ENCODE measurements around the gene IMPG2. TPM values are rescaled to one million over a fixed set of nuclear protein-coding genes. Genes with fewer than 3 reads are reported as not detected.

IMPG2 gene
- total RNA-seq, 1 donor = 0.84 TPM

DNA sequence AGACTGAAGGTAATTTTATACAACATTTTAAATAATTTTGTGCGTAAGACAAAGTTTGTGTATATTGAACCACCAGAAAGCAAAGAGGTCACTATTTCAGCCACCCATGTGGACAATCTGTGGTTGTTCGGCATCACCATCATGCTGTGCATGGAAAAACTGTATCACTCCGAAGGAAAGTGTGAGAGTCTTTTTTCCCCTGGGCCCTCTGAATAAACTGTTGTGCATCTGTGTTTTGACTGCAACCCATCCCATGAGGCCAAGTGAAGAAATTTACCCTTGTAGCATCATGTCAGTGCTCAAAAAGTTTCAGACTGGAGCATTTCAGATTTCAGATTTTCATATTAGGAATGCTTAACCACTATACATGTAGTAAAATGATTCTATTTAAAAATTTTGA lies 85.3 kb downstream of the IMPG2 start:
- Histone ChIP-seq H3K27me3 (ENCODE audit: insufficient read depth, low read length) (no peaks in the 10 kb centered on the region), H3K4me1 (ENCODE audit: insufficient read depth, low read length) (no peaks in the 10 kb centered on the region), H3K9me3 (ENCODE audit: low read depth, low read length) (no peaks in the 10 kb centered on the region), H3K4me3 (ENCODE audit: low read length) (no peak overlapping the region)

DNA sequence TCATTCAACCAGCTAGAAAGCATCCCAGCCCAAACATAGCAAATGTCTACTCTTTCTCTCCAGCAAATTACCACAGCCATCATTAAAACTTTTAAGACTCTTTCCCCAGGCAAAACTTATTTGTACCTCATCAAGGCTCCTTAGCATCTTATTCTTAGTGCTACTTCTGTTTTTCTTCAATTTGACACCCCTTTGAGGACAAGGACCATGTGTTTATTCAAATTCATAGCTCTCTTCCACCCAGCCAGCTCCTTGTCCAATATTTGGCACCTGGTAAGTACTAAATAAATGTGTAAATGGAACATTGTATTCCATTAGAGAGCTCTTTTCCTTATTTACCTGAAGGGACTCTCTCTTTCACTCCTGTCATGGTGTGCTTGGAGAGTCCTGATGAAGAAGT lies 89.8 kb downstream of the IMPG2 start:
- Histone ChIP-seq H3K9me3 (ENCODE audit: low read depth, low read length) (no peaks in the 10 kb centered on the region), H3K27me3 (ENCODE audit: insufficient read depth, low read length) (no peaks in the 10 kb centered on the region), H3K4me3 (ENCODE audit: low read length) (no peak overlapping the region), H3K4me1 (ENCODE audit: insufficient read depth, low read length) (no peaks in the 10 kb centered on the region)

DNA sequence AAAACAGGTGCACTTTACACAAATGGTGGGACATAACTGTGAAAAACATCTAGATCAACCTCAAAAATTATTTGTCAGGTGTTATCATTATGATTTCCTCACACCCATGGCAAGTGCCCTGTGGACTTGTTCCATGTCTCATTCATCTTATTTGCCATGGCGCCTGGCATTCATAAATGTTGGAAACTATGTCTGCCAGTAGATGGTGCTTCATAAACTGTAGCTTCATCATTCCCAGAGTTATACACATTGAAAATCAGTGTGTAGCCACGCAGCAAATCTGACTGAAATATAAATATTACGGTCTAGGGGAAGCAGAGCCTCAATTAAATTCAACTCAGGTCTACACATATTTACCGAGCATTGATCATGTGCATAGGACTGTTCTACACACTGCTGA lies 90.7 kb downstream of the IMPG2 start:
- Histone ChIP-seq H3K4me1 (ENCODE audit: insufficient read depth, low read length) (no peaks in the 10 kb centered on the region), H3K4me3 (ENCODE audit: low read length) (no peak overlapping the region), H3K27me3 (ENCODE audit: insufficient read depth, low read length) (no peaks in the 10 kb centered on the region), H3K9me3 (ENCODE audit: low read depth, low read length) (no peaks in the 10 kb centered on the region)

DNA sequence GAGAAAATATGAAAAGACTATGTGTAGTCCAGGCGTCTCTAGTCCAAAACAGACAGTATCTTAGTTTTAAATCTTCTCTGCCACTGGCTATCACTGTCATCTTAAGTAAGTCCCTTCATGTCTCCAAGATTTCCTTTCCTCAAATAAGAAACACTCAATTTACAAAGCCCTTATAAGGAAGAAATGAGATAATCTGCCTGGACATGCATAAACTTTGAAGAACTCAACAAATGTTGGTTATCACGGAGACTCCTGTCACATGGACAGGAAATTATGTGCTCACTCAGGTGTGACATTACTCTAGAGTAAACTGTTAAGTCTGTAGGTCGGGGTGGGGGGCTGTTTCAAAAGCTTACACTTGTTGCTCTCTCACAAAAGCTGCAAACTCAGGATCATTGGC lies 91.9 kb downstream of the IMPG2 start:
- H3K27me3 ChIP-seq (ENCODE audit: insufficient read depth, low read length) = no peaks in the 10 kb centered on the region
- H3K4me1 ChIP-seq (ENCODE audit: insufficient read depth, low read length) = no peaks in the 10 kb centered on the region
- H3K9me3 ChIP-seq (ENCODE audit: low read depth, low read length) = no peaks in the 10 kb centered on the region
- no peak overlapping the region for H3K4me3 ChIP-seq (ENCODE audit: low read length)

DNA sequence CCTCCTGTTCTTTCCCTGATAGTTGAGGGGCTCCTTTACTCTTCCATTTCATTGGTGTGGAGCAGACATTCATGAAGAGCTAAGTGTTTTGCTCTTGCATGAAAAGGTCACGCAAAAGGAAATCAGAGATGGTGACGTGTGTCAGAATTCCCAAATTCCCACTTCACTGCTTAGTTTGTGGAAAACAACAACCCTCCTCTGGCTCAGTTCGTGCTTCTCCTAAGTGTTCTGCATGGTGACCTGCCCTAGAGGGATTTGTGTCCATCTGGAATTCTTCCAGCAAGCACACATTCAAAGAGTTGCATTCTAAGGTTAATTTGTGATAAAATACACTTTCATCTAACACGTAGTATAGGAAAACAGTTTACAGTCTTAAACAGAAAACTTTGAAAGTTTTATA lies 95.6 kb downstream of the IMPG2 start:
- H3K9me3 ChIP-seq (ENCODE audit: low read depth, low read length) = no peaks in the 10 kb centered on the region
- no peaks in the 10 kb centered on the region for H3K4me1 ChIP-seq (ENCODE audit: insufficient read depth, low read length)
- H3K27me3 ChIP-seq (ENCODE audit: insufficient read depth, low read length) = no peaks in the 10 kb centered on the region
- no peak overlapping the region for H3K4me3 ChIP-seq (ENCODE audit: low read length)

DNA sequence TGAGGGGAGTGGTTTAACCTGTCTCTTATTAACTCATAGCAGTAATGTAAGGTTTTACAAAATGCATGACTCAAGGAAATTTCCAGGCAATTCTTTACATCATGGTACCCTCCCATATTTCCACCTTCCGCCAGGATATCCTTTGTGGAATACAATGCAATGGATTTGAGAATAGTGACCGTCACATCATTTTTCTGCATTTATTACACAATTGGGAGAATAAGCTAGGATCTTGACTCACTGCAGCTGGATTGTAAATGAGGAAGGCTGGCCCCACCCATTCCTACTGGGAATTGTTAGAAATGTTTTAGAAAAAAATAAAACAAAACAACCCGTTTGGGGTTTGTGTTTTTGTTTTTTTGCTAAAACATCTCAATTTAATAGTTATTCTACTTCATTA lies 97.4 kb downstream of the IMPG2 start:
- H3K9me3 ChIP-seq (ENCODE audit: low read depth, low read length) = no peaks in the 10 kb centered on the region
- no peak overlapping the region for H3K4me3 ChIP-seq (ENCODE audit: low read length)
- no peaks in the 10 kb centered on the region for H3K4me1 ChIP-seq (ENCODE audit: insufficient read depth, low read length)

DNA sequence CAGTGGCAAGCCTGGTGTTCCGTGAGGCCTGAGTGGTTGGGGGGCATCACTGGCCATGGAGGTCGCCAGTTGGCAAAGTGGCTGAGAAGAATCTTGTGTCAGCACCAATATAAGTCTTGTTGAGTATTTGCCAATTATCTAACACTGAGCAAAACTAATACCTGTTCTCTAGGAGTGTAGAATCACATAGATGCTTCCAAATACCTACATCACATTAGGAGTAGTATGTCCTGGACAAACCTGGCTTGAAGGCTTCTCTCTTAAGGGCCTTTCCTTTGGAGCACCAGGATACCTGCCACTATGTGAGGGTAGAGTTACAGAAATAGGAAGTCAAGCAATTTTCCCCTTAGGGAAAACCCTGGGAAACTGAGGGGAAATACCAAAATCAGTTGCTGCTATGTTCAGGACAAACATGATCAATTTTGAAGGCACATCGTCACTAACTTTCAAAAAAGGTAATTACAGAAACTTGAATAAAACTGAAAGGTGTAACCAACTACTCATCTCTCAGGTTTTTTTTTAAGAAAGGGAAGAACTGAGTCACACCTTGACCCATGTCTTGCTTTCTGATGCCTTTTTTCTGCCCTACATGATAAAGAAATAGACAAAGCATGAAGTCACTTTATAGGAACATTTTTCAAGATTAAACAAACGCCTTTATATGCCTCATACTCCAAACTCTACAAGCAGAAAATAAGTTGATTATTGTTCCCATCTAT lies 100.4 kb downstream of the IMPG2 start:
- no peaks in the 10 kb centered on the region for H3K9me3 ChIP-seq (ENCODE audit: low read depth, low read length)
- no peaks in the 10 kb centered on the region for H3K4me1 ChIP-seq (ENCODE audit: insufficient read depth, low read length)
- H3K27me3 ChIP-seq (ENCODE audit: insufficient read depth, low read length) = no peaks in the 10 kb centered on the region
- H3K4me3 ChIP-seq (ENCODE audit: low read length) = no peak overlapping the region

More for the DNA sequence above, 97.4 kb downstream of the IMPG2 start:
- no peaks in the 10 kb centered on the region for H3K27me3 ChIP-seq (ENCODE audit: insufficient read depth, low read length)

DNA sequence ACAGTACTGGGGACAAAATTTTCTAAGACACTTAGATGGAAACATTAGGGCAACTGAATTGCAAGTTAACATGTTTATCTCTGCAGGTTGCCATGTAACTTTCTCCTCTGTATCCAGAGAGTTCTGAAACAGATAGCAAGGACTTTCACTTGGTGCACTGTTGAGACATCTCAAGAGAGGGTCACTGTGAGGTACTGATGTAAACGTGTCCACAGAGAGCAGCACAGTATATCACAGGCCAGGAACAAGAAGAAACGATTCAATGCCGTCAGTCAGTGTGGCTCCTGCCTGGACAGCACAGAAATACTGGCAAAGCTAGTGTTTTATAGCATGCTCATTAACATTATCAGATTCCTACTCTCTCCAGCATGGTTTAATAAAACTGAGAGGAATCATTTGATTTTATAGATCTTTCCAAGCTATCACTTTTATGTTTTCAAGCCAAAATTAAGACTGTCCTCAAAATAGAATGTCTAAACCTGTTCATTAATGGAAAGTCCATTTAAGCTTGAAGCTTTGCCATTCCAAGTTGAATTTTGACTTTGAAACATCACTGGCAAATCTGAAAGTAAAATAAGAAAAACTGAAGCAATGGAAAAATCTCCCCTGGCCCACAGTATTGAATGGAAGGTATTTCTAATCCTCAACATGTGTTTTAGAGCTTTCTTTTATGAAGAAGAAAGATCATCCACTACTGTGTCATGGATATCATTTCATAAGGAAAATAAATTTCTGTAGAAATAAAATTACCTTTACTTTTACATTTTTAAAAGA lies 102.7 kb downstream of the IMPG2 start:
- Histone ChIP-seq H3K4me3 (ENCODE audit: low read length) (no peak overlapping the region), H3K9me3 (ENCODE audit: low read depth, low read length) (no peaks in the 10 kb centered on the region), H3K27me3 (ENCODE audit: insufficient read depth, low read length) (no peaks in the 10 kb centered on the region)

DNA sequence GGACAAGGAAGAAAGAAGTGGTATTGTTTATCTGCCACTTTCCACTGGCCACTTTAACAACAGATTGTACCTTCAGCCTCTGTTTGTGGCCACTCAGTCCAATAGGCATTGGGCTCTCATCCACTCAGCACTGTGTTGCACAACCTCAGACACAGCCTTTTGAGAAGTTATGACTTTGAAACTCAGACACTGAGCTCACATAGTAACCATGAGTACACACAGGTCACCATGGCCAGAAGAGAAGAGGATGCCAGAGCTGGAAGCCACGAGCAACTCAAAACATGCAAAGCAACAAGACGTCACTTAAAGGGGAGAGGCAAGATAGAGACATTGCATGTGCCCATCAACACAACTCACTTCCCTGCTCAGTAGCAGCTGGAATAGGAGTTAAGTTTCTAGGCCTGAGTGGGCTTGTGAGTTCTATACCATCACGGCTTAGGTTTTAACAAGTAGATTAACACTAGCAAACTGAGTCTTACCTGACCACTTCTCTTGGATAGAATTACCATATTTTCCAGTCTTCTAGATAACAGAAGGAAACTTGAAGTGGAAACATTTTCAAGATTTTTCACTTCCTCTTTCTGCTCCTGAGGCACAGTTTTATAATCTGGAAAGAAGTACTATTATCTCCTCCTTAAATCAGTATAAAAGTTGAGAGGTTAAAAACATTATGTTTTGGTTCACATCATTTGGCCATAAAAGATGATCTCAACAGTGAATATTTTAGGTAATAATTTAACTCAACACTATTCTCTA lies 103.5 kb downstream of the IMPG2 start:
- H3K4me1 ChIP-seq (ENCODE audit: insufficient read depth, low read length) = no peaks in the 10 kb centered on the region
- no peak overlapping the region for H3K4me3 ChIP-seq (ENCODE audit: low read length)
- H3K27me3 ChIP-seq (ENCODE audit: insufficient read depth, low read length) = no peaks in the 10 kb centered on the region
- H3K9me3 ChIP-seq (ENCODE audit: low read depth, low read length) = no peaks in the 10 kb centered on the region

More for the DNA sequence above, 102.7 kb downstream of the IMPG2 start:
- no peaks in the 10 kb centered on the region for H3K4me1 ChIP-seq (ENCODE audit: insufficient read depth, low read length)

DNA sequence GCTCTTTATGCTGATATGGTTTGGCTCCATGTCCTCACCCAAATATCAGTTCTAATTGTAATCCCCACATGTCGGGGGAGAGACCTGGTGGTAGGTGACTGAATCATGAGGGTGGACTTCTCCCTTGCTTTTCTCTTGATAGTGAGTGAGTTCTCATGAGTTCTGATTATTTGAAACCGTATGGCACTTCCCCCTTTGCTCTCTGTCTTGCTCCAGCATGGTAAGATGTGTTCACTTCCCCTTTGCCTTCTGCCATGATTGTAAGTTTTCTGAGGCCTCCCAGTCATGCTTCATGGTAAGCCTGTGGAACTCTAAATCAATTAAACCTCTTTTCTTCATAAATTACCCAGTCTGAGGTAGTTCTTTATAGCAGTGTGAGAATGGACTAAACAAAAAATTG lies 107.6 kb downstream of the IMPG2 start:
- Histone ChIP-seq H3K4me1 (ENCODE audit: insufficient read depth, low read length) (no peaks in the 10 kb centered on the region), H3K4me3 (ENCODE audit: low read length) (no peak overlapping the region), H3K27me3 (ENCODE audit: insufficient read depth, low read length) (no peaks in the 10 kb centered on the region), H3K9me3 (ENCODE audit: low read depth, low read length) (no peaks in the 10 kb centered on the region)

DNA sequence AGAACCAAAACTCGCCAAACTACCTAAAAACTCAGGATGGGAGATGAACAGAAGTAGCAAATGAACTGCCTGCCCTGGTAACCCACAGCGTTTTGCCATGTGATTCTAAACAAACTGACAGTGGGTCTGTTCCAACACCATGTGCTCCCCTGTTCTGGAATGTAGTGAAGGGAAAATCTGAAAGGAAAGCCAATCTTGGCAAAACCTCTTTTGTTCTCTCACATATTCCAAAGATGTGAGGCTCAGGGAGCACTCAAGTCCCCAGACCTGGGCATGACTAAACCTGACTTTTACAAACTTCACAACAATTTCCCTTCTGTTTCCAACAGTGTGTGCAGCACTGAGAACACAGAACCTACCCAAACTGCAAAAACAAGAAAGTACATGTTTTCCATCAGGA lies 116.1 kb downstream of the IMPG2 start:
- H3K4me1 ChIP-seq (ENCODE audit: insufficient read depth, low read length) = no peaks in the 10 kb centered on the region
- H3K9me3 ChIP-seq (ENCODE audit: low read depth, low read length) = no peaks in the 10 kb centered on the region

DNA sequence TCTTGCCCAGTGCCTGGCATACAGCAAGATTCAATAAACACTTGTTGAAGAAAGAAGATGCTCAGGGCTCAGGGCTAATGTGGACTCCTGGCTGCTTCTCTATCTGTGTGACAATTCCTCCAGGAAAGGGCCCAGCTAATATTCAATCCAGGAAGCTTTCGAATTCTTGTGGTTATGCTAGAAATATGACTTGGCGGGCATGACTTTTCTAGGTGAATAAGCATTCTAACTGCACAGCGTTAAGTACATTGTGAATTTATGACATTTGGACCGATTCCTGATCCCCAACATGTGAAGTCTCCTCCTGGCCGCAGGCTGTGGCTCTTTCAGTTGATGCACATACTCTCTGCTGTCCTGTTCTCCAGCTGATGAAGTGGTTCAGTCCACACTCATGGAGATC lies 117.0 kb downstream of the IMPG2 start:
- H3K27me3 ChIP-seq (ENCODE audit: insufficient read depth, low read length) = peaks cover 6% of the 10 kb centered on the region
- no peaks in the 10 kb centered on the region for H3K4me1 ChIP-seq (ENCODE audit: insufficient read depth, low read length)
- no peak overlapping the region for H3K4me3 ChIP-seq (ENCODE audit: low read length)
- no peaks in the 10 kb centered on the region for H3K9me3 ChIP-seq (ENCODE audit: low read depth, low read length)

More for the DNA sequence above, 116.1 kb downstream of the IMPG2 start:
- Histone ChIP-seq H3K27me3 (ENCODE audit: insufficient read depth, low read length) (peaks cover 6% of the 10 kb centered on the region), H3K4me3 (ENCODE audit: low read length) (no peak overlapping the region)

DNA sequence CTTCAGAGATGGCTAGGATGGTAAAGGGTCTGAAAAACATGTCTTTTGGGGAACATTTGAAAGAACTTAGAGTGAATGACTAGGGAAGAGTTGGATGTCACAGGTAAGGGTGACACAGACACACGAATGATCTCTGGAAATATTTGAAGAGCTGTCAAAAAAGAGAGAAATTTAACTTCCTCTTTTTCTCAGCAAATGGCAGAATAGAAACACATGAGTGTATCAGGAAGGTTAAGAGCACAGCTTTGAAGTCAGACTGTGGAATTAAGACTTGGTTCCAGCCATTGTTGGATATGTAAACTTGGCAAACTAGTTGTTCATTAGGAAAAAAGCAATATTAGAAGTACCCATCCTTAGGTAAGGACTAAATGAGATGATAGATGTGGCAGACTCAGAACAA lies 117.7 kb downstream of the IMPG2 start:
- Histone ChIP-seq H3K4me3 (ENCODE audit: low read length) (no peak overlapping the region), H3K27me3 (ENCODE audit: insufficient read depth, low read length) (peaks cover 6% of the 10 kb centered on the region), H3K4me1 (ENCODE audit: insufficient read depth, low read length) (no peaks in the 10 kb centered on the region), H3K9me3 (ENCODE audit: low read depth, low read length) (no peaks in the 10 kb centered on the region)

DNA sequence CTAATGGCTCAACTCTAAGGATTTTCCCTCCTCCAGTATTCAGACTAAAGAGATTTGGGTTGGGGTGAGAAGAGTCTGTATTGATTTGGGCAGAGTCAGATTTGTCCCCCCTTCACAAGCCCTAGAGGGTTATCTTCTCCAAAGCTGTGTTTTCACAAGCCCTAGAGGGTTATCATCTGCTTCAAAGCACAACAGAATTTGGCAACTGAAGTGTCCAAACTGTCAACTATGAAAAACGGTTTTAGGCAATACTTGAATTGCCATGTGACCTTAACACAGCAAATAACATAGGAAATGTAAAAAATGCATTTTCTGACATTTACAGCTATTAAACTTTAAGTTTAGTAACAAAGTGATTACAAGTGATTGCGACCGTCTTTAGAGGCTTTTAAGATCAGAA lies 119.9 kb downstream of the IMPG2 start:
- H3K9me3 ChIP-seq (ENCODE audit: low read depth, low read length) = no peaks in the 10 kb centered on the region
- H3K4me3 ChIP-seq (ENCODE audit: low read length) = no peak overlapping the region
- peaks cover 6% of the 10 kb centered on the region for H3K27me3 ChIP-seq (ENCODE audit: insufficient read depth, low read length)

DNA sequence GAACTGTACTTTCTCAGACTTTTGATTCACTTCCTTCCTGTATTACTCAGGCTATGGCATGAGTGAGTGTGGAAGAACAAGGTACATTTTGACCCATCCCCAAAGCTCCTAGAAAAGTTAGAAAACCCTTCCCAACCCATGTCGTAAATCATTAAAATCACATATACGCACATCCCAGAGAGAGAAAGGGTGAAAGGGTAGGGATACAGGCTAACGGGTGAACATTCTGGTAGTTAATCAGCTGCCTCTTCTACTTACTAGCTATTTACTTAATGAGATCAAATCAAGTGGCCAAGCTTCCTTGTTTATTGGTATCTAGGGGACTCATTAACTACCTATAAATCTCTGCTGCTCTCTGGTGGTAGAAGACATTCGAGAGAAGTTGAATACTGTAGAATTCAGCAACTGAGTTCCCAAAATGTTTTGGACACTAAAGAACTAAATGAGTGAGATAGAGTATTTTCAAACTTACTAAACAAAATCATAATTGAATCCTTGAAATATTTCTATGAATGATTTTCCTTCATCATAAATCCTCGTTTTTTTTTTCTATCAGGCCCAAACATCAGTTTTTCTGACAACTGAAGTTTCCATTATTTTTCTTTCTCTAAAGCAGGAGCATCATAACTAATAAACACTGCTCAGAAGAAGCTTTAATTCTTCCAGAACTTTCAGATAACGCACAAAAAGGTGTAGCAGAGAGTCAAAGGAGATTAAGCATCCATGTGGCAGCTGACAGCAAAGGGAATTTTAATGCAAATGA lies 124.2 kb downstream of the IMPG2 start:
- Histone ChIP-seq H3K4me1 (ENCODE audit: insufficient read depth, low read length) (no peaks in the 10 kb centered on the region), H3K4me3 (ENCODE audit: low read length) (no peak overlapping the region), H3K27me3 (ENCODE audit: insufficient read depth, low read length) (peaks cover 2% of the 10 kb centered on the region), H3K9me3 (ENCODE audit: low read depth, low read length) (no peaks in the 10 kb centered on the region)

More for the DNA sequence above, 119.9 kb downstream of the IMPG2 start:
- no peaks in the 10 kb centered on the region for H3K4me1 ChIP-seq (ENCODE audit: insufficient read depth, low read length)

Measured in mononuclear cell (primary cell).